HepG2 (cell line): ENCODE measurements around the gene CXCR5. TPM values are rescaled to one million over a fixed set of nuclear protein-coding genes. Genes with fewer than 3 reads are reported as not detected.

Experiments
- AKNA ChIP-seq: sonication (generic); formaldehyde crosslinking; IDR thresholded peaks from 2 replicates; pipeline ENCODE4 v1.4.0; 2020; ENCODE audit warnings: missing genetic modification reagents, borderline replicate concordance
- ARHGAP35 ChIP-seq: sonication (generic); formaldehyde crosslinking; IDR thresholded peaks from 2 replicates; pipeline ENCODE4 v1.9.0; 2022; ENCODE audit warnings: mild to moderate bottlenecking, inconsistent platforms, moderate library complexity, missing genetic modification reagents, borderline replicate concordance
- ATF4 ChIP-seq, 2 experiments: fragments of 450-650 bp in 1 of 2; sonication (generic) in 1 of 2; formaldehyde crosslinking; IDR thresholded peaks; 2 replicates each; pipeline versions ENCODE4 v1.5.0 to v1.8.0; 2020 to 2022; ENCODE audit warnings: mild to moderate bottlenecking in 1 of 2, missing genetic modification reagents in 1 of 2
- CC2D1A ChIP-seq: sonication (generic); formaldehyde crosslinking; IDR thresholded peaks from 2 replicates; pipeline ENCODE4 v1.8.1; 2023; ENCODE audit warnings: mild to moderate bottlenecking, missing genetic modification reagents
- CENPBD1 ChIP-seq: sonication (generic); formaldehyde crosslinking; IDR thresholded peaks from 2 replicates; pipeline ENCODE4 v1.8.0; 2022; ENCODE audit warnings: missing genetic modification reagents, low read depth, mild to moderate bottlenecking, borderline replicate concordance
- DBP ChIP-seq: sonication (generic); formaldehyde crosslinking; IDR thresholded peaks from 2 replicates; pipeline ENCODE4 v1.4.0; 2020; ENCODE audit warnings: missing genetic modification reagents; ENCODE audit errors: not compliant biosample characterization
- EEA1 ChIP-seq: sonication (generic); formaldehyde crosslinking; IDR thresholded peaks from 2 replicates; pipeline ENCODE4 v1.5.1; 2020; ENCODE audit warnings: mild to moderate bottlenecking, missing genetic modification reagents, borderline replicate concordance
- FOSL2 ChIP-seq: sonication (generic); formaldehyde crosslinking; IDR thresholded peaks from 2 replicates; pipeline ENCODE4 v1.4.0; 2020; ENCODE audit warnings: missing genetic modification reagents
- NCOA2 ChIP-seq: sonication (generic); formaldehyde crosslinking; IDR thresholded peaks from 2 replicates; pipeline ENCODE4 v1.8.0; 2022; ENCODE audit warnings: inconsistent platforms
- NR1H2 ChIP-seq: sonication (generic); formaldehyde crosslinking; IDR thresholded peaks from 2 replicates; pipeline ENCODE4 v1.8.1; 2022; ENCODE audit warnings: low read depth, missing genetic modification reagents, borderline replicate concordance
- PLRG1 ChIP-seq: fragments of 450-650 bp; conservative IDR thresholded peaks from 2 replicates; pipeline ENCODE4 v1.6.1; 2016
- TARDBP ChIP-seq: sonication (generic); formaldehyde crosslinking; IDR thresholded peaks from 2 replicates; pipeline ENCODE4 v1.8.0; 2022; ENCODE audit warnings: mild to moderate bottlenecking, missing genetic modification reagents
- TRIM22 ChIP-seq: fragments of 450-650 bp; IDR thresholded peaks from 2 replicates; pipeline ENCODE4 v1.6.1; 2017
- ZFP36 ChIP-seq: fragments of 150-350 bp; IDR thresholded peaks from 2 replicates; pipeline ENCODE4 v1.6.1; 2018; ENCODE audit warnings: borderline replicate concordance, low read length, low read depth; ENCODE audit not compliant: partially characterized antibody
- ZFP41 ChIP-seq: sonication (generic); formaldehyde crosslinking; IDR thresholded peaks from 2 replicates; pipeline ENCODE4 v1.4.0; 2020; ENCODE audit warnings: mild to moderate bottlenecking, missing genetic modification reagents, borderline replicate concordance
- ZNF138 ChIP-seq: sonication (generic); formaldehyde crosslinking; IDR thresholded peaks from 2 replicates; pipeline ENCODE4 v1.5.0; 2020; ENCODE audit warnings: mild to moderate bottlenecking, low read depth, missing genetic modification reagents
- ZNF33B ChIP-seq: sonication (generic); formaldehyde crosslinking; IDR thresholded peaks from 2 replicates; pipeline ENCODE4 v1.5.1; 2020; ENCODE audit warnings: mild to moderate bottlenecking, missing genetic modification reagents
- ZNF431 ChIP-seq: sonication (generic); formaldehyde crosslinking; IDR thresholded peaks from 2 replicates; pipeline ENCODE4 v1.9.0; 2022; ENCODE audit warnings: missing genetic modification reagents, low read depth, mild to moderate bottlenecking, borderline replicate concordance
- ZNF547 ChIP-seq: sonication (generic); formaldehyde crosslinking; IDR thresholded peaks from 2 replicates; pipeline ENCODE4 v1.5.1; 2020; ENCODE audit warnings: mild to moderate bottlenecking, missing genetic modification reagents
- ZNF572 ChIP-seq: sonication (generic); formaldehyde crosslinking; IDR thresholded peaks from 2 replicates; pipeline ENCODE4 v1.5.1; 2020; ENCODE audit warnings: mild to moderate bottlenecking, missing genetic modification reagents
- ZNF841 ChIP-seq: sonication (generic); formaldehyde crosslinking; IDR thresholded peaks from 2 replicates; pipeline ENCODE4 v1.8.1; 2023; ENCODE audit warnings: missing genetic modification reagents, borderline replicate concordance
- polyA plus RNA-seq, 8 experiments: library from polyadenylated mRNA; depleted of rRNA in 3 of 8; stranded (reverse) in 7 of 8; unstranded in 1 of 8; fragments of >200 nt; fragmentation: Illumina TruSeq in 4 of 8; extraction: Trizol in 4 of 8; gene quantifications; 2 replicates each; pipeline versions ENCODE4 v1.2.1 to v1.2.3, GENCODE V29; 2011 to 2016; ENCODE audit warnings: low read depth in 4 of 8, missing spikeins in 1 of 8, mixed read lengths in 1 of 8; ENCODE audit not compliant: insufficient read depth in 1 of 8
- total RNA-seq, 5 experiments: library from RNA; depleted of rRNA; stranded (reverse); fragments of >200 nt; fragmentation: Illumina TruSeq; extraction: Trizol; gene quantifications; 2 replicates each; pipeline ENCODE4 v1.2.3, GENCODE V29; 2016; ENCODE audit warnings: low read depth in 1 of 5

The CXCR5 gene
- total and polyA plus RNA-seq, 2 of the 13 experiments (the other 11 are each of a cell fraction or from before 2014, with no cell fraction given) = not detected

- TF ChIP-seq ZFP36 (no peak), NR1H2 (CRISPR knock-in tag) (no peak), TRIM22 (no peak), TARDBP (no peak), EEA1 (CRISPR knock-in tag) (no peak), ATF4 (CRISPR knock-in tag; IDR thresholded peaks at IDR 0.05) (no peak), ZFP41 (CRISPR knock-in tag) (no peak), ZNF138 (CRISPR knock-in tag) (no peak), CC2D1A (no peak), FOSL2 (peak; percentile 86), PLRG1 (no peak), ZNF547 (CRISPR knock-in tag) (no peak), DBP (CRISPR knock-in tag) (no peak), ARHGAP35 (no peak), ZNF572 (CRISPR knock-in tag) (no peak), NCOA2 (CRISPR knock-in tag) (peak; percentile 17; the same call in 1 of the 2 replicates), CENPBD1 (CRISPR knock-in tag) (no peak), ZNF33B (CRISPR knock-in tag) (no peak), AKNA (CRISPR knock-in tag) (no peak), ZNF841 (CRISPR knock-in tag) (no peak), ZNF431 (CRISPR knock-in tag) (no peak)
Measured at GRCh38 chr11:118911880-118912741, 28.4 kb downstream of the CXCR5 start (continued).
